WERI-Rb-1 (cell line): ENCODE measurements around the gene NKX2-4.

ENCODE experiments used
- DNase-seq: peaks from one replicate; pipeline ENCODE4 v3.0.0-alpha.2; 2020
- H3K27ac ChIP-seq: fragments of 250-450 bp; sonication (Bioruptor Pico); 2 replicates; pipeline ENCODE4 v1.5.1; 2020; ENCODE audit warnings: mild to moderate bottlenecking, moderate library complexity
- H3K27me3 ChIP-seq: fragments of 250-450 bp; sonication (Bioruptor Pico); 2 replicates; pipeline ENCODE4 v1.5.1; 2021; ENCODE audit warnings: mild to moderate bottlenecking, low read depth, moderate library complexity; ENCODE audit not compliant: insufficient read depth, severe bottlenecking
- H3K36me3 ChIP-seq: fragments of 250-450 bp; sonication (Bioruptor Pico); 2 replicates; pipeline ENCODE4 v1.5.1; 2020; ENCODE audit warnings: mild to moderate bottlenecking, moderate library complexity
- H3K4me3 ChIP-seq: 2 replicates; pipeline ENCODE4 v1.5.1; 2011; ENCODE audit warnings: low read depth, mild to moderate bottlenecking, control low read depth, low read length
- H3K9me3 ChIP-seq: fragments of 250-450 bp; sonication (Bioruptor Pico); 2 replicates; pipeline ENCODE4 v1.5.1; 2021; ENCODE audit warnings: mild to moderate bottlenecking, moderate library complexity; ENCODE audit not compliant: severe bottlenecking
- TF ChIP-seq, protein P1 (sequence below): IDR thresholded peaks from 2 replicates; pipeline ENCODE4 v1.5.1; 2011; ENCODE audit warnings: low read depth, mild to moderate bottlenecking, control low read depth, inconsistent platforms, low read length

The NKX2-4 gene

DNA sequence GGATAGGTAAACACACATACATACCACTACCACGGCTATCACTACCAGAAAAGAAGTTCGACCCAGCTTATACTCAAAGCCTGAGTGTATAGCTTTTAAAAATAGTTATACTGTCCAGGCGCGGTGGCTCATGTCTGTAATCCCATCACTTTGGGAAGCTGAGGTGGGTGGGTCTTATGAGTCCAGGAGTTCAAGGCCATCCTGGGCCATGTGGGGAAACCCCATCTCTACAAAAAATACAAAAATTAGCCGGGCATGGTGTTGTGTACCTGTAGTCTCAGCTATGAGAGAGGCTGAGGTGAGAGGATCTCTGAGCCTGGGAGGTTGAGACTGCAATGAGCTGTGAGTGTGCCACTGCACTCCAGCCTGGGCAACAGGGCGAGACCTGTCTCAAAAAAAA is 32.9 kb downstream of the NKX2-4 start:
- no peak overlapping the region for H3K27ac ChIP-seq
- H3K9me3 ChIP-seq, result no peaks in the 10 kb centered on the region
- no peak for DNase-seq
- no peaks in the 10 kb centered on the region for H3K27me3 ChIP-seq
- H3K36me3 ChIP-seq, result peaks cover 49% of the 10 kb centered on the region
- H3K4me3 ChIP-seq, result no peak overlapping the region
- TF ChIP-seq, protein P1, sequence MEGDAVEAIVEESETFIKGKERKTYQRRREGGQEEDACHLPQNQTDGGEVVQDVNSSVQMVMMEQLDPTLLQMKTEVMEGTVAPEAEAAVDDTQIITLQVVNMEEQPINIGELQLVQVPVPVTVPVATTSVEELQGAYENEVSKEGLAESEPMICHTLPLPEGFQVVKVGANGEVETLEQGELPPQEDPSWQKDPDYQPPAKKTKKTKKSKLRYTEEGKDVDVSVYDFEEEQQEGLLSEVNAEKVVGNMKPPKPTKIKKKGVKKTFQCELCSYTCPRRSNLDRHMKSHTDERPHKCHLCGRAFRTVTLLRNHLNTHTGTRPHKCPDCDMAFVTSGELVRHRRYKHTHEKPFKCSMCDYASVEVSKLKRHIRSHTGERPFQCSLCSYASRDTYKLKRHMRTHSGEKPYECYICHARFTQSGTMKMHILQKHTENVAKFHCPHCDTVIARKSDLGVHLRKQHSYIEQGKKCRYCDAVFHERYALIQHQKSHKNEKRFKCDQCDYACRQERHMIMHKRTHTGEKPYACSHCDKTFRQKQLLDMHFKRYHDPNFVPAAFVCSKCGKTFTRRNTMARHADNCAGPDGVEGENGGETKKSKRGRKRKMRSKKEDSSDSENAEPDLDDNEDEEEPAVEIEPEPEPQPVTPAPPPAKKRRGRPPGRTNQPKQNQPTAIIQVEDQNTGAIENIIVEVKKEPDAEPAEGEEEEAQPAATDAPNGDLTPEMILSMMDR, result no peak

DNA sequence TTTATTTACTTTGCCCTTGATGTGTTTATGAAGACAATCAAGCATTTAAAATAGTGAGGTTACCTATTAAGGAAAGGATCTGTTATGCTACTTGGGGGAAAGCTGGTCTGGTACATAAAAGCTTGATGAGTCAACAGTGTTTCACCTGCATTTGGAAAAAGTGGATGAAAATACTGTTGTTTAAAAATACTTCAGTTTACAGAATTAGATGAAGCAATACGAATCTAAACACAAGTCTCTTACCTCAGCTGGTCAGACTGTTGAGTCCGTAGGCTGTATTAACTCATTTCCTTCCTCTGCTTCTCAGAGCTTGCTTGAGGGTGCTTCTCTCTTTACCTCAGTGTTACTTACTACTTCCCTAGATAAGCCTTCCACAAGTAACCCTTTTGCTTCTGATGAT is 36.1 kb downstream of the NKX2-4 start:
- H3K36me3 ChIP-seq, result peaks cover 62% of the 10 kb centered on the region
- H3K4me3 ChIP-seq, result no peak overlapping the region
- TF ChIP-seq, protein P1, result no peak
- no peak overlapping the region for H3K27ac ChIP-seq
- H3K27me3 ChIP-seq, result no peaks in the 10 kb centered on the region
- DNase-seq, result no peak
- H3K9me3 ChIP-seq, result no peaks in the 10 kb centered on the region

DNA sequence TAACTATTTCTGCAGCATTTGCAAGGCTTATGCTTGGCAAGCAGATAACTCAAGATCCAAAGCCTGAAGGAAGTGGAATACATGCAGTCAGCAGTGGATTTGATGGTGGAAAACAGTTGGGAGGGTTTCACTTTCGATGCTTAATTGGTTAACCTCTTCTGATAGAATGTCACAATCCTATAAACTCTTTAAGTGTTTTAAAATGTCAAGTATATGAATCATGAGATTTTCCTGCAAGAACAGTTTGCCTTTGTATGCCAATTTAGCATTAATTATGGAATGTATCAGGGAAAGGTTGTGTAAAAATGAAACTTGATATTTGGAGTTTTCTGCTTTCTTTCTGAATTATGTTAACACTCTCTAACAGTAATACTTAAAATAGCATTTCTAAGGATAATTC is 36.6 kb downstream of the NKX2-4 start:
- Histone ChIP-seq H3K4me3 (no peak overlapping the region), H3K27ac (no peak overlapping the region), H3K36me3 (peaks cover 67% of the 10 kb centered on the region), H3K27me3 (no peaks in the 10 kb centered on the region), H3K9me3 (no peaks in the 10 kb centered on the region)
- TF ChIP-seq, protein P1, result no peak
- DNase-seq, result no peak

DNA sequence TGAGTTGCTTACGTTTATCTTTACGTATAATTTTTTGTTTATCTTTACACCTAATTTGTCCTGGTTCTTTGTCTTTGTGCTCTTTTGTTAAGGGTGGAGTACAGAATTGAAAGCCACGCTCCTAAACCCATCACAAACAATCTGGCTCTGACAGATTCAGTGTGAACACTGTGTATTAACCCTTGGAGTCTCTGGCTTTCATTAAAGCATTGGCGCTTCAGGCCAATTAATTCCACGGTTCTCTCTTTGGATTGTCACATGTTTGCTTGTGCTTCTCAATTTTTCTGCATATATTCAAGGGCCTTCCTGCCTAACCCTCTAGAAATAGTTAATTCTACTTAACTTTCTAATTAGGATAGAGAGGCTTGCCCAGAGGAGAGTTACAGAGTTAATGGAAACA is 38.6 kb downstream of the NKX2-4 start:
- H3K27me3 ChIP-seq, result no peaks in the 10 kb centered on the region
- peaks cover 69% of the 10 kb centered on the region for H3K36me3 ChIP-seq
- no peak overlapping the region for H3K4me3 ChIP-seq
- TF ChIP-seq, protein P1, result no peak
- H3K9me3 ChIP-seq, result no peaks in the 10 kb centered on the region
- H3K27ac ChIP-seq, result no peak overlapping the region
- DNase-seq, result no peak

DNA sequence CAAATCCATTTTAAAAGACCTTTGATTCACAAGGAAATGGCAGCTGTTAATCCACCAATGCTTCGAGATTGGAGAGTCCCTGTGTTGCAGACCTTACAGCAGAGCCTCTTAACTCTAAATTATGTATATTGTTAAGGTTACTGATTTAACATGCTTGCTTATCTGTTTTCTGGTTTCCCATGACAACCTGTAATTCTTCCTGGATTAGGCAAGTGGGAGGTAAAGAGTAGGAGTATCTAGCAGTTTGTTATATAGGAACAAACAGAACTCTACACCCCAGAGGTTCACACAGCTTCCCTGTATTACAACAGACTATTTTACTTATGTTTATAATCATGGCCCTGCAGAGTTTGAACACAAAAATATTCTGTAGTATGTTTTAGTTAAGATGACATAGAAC is 39.5 kb downstream of the NKX2-4 start:
- TF ChIP-seq, protein P1, result no peak
- H3K27ac ChIP-seq, result no peak overlapping the region
- H3K36me3 ChIP-seq, result peaks cover 63% of the 10 kb centered on the region
- no peaks in the 10 kb centered on the region for H3K27me3 ChIP-seq
- no peak for DNase-seq
- no peak overlapping the region for H3K4me3 ChIP-seq
- H3K9me3 ChIP-seq, result no peaks in the 10 kb centered on the region

DNA sequence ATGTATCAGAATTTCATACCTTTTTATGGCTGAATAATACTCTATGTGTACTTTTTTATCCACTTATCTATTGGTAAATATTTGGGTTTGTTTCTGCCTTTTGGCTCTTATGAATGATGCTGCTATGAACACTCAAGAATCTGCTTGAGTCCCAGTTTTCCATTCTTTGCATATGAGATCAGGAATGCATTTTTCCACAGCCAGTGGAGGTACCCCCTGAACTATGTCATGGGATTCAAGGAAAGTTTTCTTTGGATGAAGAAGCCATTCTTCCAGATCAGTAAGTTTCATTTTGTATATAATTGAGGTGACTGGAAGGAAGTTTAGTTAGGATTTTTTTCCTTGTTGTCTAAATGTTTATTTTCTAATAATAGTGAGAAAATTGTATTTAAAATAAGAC is 40.9 kb downstream of the NKX2-4 start:
- no peak overlapping the region for H3K27ac ChIP-seq
- H3K9me3 ChIP-seq, result no peaks in the 10 kb centered on the region
- TF ChIP-seq, protein P1, result no peak
- no peak overlapping the region for H3K4me3 ChIP-seq
- H3K36me3 ChIP-seq, result peaks cover 55% of the 10 kb centered on the region
- DNase-seq, result no peak
- H3K27me3 ChIP-seq, result no peaks in the 10 kb centered on the region
